ENCODE data around the gene VPS13A.

GRCh38 chr9:77370064-77370463, 192.7 kb downstream of the VPS13A start:
- TF ChIP-seq CTCF (IDR thresholded peaks at IDR 0.05) (no peak), EP300 (IDR thresholded peaks at IDR 0.05) (no peak), POLR2A (IDR thresholded peaks at IDR 0.05) (no peak)

Data from tibial nerve (tissue), 4 donors.